HG03196 (cell line): Measurements from ENCODE around the gene VSNL1.

Experiments used
- ATAC-seq: cut with Tn5 transposase; IDR thresholded peaks from one replicate; pipeline ENCODE4 v1.9.1; 2021; ENCODE audit not compliant: unreplicated experiment

VSNL1 gene

DNA sequence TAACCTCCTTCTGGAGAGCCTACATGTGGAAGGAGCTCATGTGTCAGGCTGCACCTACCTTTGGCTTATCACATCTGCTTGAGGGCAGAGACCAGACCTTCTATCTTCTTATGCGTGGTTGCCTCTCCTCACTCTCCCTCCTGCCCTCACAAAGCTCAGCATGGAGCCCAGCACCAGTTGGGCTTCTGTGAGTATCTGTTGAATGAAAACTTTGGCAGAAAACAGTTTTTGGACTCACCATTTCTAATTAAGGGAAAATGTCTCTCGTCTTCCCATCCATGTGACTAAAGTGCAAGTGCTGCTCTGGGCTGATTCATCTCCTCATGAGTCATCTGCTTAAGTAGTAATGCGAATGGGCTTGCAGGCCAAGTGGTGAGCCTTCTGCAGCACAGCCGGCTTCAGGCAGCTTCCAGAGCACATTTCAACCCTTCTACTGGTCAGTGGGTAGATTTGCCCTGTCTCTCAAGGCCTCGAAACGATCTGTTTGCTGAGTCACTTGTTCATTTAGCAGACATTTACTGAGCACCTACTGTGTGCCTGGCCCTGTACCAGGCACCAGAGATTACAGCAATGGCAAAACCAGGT, 102.6 kb downstream of the VSNL1 start:
- ATAC-seq = no peak

DNA sequence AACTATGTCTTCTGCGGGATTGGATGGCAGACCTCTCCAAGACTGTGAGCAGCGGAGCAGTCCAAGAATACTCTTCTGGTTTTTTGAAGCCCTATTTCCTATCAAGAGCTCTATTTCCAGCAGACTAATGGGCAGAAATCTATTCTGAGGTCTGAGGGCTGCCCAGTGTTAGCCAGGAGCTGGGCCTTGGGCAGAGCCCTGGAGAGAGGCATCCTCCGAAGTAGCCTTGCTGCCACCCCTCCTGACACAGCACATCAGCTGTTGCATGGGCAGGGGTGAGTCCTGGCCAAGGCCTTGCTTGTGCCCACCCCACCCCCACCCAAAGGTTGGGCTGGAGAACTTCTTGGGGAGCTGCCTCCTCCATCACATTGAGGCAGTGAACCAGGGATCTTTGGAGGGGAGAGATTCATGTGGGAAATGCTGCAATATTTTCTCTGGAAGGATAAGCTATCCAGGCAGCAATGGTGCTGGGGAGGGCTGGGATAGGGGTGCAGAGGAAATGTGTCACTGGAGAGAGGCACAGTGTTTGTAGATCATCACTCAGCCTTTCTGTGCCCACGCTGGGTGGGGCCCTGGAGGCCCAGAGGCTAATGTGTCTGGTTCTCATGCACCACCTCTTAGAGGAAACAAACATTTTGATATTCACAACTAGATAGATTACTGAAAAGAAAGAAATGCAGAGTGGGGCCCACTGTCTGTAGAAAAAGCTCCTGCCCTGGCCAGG, 104.7 kb downstream of the VSNL1 start:
- no peak for ATAC-seq

DNA sequence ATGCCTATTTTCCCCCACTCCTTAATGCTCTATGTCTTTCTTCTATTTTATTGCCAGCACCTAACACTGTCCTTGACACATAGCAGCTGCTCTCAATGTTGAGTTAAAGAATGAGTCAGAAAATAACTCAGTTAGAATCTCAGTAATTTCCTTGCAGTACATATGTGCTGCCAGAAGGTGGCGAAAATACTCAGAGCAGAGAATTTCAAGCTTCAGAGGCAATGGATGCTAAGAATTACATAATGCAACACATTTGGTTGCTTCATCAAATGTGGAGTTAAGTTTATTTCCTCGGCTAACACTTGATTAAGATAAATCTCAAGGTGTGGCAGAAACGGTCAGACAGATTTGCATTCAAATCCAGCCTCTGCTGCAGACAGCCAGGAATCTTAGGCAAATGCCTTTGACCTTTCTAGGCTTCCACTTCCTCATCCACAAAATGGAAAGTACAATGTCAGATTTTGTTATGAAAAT, 105.6 kb downstream of the VSNL1 start:
- ATAC-seq = peak; percentile 80

DNA sequence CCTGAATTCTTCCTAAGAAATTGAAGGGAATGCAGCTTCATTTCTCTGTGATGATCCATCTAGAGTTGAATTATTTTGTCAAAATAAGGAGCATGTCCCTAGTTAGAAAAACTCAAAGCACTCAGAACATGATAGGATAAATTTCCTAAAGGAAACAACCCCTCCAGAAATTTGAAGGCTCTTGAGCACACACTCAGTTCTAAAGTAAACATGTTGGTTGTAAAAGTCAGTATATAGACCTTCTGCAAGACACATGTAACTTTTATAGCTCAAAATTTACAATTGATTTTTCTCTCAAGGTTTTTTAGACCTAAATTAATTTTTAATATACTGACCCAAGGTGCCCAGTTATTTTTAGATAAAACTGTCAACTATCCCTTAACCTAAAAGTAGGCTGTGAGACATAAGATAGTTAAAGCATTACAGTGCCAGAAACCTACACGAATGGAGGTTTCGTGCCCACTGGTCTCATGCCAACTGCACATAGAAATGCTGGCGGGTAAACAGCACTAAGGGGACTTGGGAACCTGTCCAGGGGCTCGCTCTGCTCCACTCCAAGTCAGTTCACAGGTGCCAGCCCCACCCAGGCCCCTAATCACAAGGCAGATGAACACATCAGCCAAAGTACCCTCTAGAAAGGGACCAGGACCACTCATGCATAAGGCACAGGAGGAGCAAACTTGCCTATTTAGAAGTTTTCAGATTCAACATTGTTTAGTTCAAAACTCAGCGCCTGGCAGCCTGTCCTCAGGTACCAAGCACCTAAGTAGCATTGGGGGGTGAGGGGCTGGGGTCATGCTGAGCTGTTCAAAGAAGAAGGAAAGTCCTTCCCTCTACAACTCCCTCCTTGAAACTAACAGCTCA, 106.6 kb downstream of the VSNL1 start:
- ATAC-seq = no peak

DNA sequence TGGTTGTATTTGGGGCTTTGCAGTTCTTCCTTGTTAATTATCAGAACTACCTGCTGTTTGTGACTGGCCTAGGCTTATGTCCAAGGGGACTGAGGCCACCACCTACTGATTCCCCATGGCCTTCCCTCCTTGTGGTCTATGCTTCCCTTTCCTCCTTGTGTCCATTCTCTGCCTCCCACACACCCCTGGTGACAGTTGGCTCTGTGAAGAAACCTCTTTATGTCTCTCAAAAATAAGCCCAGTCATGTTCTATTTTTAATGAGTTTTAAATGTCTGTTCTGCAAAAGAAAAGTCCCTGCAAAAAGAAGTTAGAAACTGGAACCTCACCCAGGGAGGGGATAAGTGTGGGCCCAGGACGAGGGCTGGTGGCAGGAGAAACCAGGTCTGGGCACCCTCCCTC, 108.1 kb downstream of the VSNL1 start:
- ATAC-seq = no peak

DNA sequence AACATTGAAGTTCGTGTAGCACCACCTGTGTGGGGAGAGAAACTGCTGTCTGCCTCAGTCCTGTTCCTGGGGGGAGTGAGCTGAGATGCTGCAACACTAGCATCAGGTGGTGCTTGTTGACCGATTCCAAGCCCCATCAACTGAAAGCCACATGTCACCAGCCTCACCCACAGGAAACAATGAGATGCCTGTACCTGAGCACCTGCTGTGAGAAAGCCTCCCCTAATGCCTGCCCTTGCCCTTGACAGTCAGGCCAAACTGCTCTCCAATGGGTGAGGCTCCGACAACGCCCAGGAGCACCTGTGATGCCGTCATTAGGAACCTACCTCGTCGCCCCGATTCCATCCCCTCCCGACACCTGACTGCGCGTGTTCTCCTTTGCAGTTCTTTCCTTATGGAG, 108.5 kb downstream of the VSNL1 start:
- ATAC-seq = no peak

DNA sequence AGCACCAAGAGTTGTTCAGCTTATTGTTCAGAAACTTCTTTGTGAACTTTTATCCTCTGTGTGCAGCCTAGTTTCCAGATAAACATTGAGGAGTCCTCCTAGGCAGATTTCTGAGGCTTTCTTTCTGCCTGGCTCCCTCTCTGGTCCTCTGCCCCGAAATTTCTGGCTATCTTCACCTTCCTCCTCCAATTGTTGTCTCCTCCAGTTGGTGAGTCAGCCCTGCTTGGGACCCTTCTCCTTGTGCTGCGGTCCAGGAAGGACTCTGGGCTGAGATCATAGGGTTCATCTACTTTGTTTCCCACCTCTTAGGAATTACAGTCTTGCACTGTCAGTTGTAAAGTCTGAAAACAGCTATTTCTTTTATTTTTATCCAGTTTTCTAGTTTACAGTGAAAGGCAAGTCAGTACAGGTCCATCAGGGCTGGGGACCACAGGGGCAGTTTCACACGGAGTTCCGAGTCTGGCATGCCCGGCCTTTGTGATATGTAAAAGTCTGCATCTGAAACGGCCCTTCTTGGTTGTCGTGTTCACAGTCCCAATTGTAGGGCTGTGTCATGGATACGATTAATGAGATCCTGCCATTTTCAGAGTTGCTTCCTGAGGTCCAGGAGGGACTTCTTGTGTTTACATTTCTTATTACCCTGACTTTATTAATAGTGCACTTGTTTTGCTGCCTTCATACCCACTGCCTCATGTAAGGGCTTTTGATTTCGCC, 112.3 kb downstream of the VSNL1 start:
- ATAC-seq = no peak

DNA sequence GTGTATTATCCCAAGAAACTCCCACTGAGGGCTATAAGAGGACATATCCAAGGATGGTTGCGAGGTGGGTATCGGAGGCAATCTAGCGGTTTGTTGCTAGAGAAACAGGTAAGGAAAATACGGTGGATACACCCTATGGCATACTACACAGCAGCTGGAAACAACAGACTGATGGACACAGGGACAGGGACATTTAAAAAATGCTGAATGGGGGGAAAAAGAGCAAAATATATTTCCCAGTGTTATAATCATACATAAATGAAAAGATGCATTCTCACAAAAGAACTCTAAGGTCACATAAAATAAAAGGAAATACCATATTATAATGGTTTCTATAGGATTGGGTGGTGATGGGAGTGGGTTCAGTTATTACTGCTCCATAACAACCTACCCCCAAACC, 117.3 kb downstream of the VSNL1 start:
- ATAC-seq = no peak

DNA sequence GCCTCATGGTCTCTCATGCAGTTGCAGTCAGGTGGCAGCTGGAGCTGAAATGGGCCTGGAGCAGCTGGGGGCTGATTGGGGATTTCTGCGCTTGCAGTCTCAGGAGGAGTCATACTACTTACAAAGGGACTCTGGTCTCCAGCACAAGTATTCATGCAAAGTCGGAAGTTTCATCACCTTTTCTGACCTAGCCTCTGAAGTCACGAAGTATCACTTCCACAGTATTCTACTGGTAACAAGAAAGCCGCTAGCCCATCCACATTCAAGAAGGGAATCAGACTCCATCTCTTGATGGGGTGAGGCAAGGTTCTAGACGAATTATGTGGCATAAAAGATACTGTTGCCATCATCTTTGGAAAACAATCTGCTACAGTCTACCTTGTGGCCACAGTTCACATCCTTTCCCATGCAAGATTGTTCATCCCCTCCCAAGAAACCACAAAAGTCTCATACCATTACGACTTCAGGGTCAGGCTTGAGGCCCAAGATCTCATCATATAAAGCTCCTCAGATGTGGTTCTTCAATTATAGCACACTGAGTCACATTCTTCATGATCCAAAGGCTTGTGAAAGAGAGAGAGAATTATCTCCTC, 117.9 kb downstream of the VSNL1 start:
- peak; percentile 46 for ATAC-seq

DNA sequence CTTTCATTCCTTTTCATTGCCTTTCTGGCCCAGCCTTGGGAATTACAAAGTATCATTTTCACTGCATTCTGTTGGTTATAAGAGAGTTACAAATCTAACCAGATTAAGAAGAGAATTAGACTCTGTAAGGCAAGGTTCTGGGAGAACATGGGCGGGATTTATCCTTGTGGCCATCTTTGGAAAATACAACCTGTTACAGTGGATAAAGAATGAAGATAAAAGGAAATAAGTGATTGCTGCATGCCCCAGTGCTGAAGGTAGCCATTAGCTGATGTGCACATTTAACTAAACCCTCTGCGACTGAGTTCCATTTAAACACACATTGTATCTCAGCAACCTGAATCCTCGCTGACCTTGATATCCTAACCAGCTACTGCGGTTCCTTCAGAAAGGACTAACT, 119.7 kb downstream of the VSNL1 start:
- no peak for ATAC-seq

DNA sequence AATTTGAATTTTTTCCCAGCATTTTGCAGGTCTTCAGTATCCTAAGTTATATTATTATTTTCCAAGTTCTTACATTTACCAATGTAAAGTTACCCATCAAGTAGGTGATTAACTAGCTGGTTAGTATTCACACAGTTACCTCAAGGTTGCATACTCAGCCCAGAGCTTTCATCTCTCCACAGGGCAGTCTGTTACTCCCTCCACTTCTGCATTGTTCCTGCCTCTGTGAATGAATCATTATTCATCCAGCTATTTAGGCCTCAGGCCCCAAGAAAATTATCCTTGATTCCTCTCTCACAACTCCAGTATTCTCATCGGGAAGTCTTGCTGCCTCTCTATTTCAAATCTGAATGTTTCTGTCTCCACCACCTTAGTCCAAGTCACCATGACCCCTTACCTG, 121.0 kb downstream of the VSNL1 start:
- no peak for ATAC-seq

DNA sequence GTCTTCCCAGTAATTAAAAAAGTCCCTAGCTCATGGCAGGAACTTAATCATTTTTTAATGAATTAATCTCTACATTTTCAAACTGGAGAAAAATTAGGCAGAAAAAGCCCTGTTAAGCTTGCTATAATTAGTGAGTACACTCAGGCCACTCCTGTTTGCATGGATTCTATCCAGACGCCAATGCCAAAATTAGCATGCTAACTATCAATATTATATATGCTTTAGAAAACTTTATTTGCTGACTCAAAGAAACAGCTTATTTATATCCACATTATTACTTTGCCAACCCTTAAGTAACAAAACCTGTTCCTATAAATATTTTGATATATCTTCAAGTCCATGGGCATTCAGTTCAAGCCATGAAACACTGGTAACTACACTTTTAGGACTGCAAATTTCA, 122.2 kb downstream of the VSNL1 start:
- ATAC-seq = no peak

DNA sequence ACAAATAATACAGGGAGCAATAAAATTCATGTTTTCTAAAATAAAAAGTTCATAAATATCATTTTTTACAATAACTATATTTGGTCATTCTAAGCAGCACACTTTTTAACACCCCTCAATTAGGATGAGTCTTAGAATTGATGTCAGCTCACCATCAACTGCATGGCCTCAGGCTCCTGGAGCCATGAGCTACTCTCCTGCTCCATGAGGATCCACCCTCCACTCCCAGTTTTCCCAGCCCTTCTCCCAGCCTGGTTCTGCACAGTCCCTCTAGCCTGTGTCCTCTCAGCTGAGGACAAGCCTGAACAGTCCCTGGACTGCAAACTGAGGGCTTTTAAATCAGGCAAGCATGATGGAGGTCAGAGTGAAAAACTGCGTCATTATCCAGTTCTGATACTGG, 124.0 kb downstream of the VSNL1 start:
- no peak for ATAC-seq

DNA sequence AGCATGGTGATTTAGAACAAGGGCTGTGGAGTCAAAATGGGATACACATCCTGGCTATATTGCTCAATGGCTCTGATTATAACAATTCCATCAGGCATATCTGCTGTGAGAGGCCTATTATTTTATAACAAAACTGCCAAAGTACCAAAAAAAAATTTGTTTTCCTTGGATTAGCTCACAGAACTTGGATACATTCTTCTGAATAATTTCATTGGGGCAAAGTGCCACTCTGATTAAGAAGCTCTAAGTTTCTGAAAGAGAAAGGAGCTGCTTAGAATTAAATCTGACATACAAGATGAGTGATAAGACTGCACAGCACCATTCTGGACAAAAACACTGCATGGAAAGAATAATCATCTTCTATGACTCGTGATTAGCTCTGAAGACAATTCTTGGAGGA, 127.4 kb downstream of the VSNL1 start:
- no peak for ATAC-seq

DNA sequence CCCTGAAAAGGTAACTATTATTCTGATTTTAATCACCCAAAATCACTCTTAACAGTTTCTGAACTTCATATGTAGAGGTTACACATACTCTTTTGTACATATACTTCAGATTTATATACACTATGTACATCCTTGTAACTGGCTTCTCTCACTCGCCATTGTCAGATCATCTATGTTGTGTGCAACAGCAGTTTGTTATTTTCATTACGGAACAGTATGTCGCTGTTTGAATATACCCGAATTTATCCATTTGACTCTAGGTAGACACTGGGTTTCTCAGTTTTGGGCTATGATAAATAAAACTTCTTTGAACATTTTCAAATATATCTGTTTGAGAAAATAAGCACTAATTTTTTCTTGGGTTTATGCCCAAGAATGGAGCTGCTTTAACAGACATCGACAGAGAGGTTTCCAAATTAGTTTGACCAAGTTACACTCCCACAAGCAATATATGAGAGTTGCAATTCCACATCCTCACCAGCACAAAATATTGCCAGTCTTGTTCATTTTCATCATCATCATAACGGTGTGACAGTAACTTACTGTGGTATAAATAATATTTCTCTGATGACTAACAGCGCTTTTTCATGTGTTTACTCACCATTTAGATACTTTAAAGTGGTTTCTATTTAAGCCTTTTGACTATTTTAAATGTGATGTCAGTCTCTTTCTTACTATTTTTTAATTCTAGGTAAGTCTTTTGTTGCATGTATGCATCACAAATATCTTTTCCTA, 132.3 kb downstream of the VSNL1 start:
- ATAC-seq = no peak

DNA sequence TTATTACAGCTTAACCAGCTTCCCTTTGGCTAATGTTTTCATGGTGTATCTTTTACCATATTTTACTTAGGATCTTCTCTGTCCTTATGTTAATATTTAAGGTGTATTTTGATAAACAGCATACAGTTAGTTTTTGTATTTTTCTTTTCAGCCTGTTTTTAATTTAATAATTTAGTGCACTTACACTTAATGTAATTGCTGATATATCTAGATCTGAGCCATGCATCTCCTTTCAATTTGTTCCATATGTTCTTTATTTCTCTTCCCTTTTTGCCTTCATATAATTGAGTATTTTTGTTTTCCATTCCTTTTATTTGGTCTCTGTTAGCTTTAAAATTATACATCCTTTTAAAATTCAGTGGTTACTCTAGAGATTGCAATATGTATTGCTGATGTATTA, 134.3 kb downstream of the VSNL1 start:
- no peak for ATAC-seq

DNA sequence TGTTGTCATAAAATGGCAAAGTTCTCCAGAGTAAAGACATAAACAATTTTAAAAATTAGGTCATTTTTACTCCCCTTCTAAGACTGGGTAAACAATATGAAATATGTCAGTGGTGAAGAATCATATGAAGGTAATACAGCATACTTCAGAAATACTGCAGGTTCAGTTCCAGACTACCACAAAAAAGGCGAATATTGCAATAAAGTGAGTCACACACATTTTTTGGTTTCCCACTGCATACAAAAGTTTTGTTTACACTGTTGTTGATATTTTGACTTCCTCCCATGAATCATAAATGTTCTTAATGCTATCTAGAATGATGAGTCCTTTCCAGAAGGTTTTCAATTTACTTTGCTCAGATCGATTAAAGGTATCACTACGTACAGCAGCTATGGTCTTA, 139.6 kb downstream of the VSNL1 start:
- ATAC-seq = no peak

DNA sequence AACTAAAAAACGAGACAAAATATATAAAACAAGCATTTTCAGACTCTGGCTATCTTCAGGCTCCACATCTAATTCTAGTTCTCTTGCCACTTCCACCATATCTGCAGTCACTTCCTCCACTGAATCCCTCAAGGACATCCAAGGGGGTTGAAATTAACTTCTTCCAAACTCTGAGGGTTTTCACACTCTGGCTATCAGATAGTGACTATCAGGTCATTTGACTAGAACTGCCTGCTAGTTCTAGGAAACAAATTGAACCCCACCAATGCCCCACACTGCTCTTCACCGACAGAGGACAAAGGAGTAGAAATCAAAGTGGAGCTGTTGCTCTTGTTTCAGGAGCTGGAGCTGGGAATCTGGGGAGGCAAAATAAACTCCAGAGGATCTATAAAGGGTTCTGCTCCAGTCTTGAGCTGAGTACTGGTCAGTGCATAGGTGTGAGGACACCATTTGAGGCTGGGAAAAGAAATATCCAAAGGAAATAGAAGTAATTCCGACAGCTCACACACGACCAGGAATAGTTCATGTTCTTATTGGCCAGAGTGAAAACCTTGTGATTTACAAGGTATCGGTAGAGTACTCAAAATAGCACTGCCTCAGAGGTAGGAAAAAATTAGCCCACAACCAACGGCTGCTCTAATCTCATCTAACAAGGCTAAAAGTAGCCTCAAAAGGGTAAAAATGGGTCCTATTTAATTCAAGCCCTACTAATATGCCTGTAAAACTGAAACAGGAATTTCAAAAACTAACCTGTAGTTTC, 141.8 kb downstream of the VSNL1 start:
- no peak for ATAC-seq

DNA sequence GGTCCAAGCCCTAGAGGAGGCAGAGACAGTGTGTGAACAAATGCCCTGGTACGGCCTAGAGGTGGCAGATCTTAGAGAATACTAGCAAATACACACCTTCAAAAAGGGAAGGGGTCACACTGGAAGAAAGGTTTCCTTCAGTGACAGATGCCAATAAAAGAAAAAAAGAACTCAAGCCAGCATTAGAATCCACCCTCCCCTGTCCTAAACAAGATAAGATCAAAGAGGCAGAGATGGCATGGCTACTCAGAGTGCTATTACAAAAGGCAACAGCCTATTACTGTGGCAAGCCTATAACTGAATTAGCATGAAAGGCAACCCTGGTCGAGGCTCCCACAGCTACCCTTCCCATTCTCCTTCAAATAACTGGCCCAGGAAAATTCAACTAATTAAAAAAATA, 143.5 kb downstream of the VSNL1 start:
- ATAC-seq = no peak

DNA sequence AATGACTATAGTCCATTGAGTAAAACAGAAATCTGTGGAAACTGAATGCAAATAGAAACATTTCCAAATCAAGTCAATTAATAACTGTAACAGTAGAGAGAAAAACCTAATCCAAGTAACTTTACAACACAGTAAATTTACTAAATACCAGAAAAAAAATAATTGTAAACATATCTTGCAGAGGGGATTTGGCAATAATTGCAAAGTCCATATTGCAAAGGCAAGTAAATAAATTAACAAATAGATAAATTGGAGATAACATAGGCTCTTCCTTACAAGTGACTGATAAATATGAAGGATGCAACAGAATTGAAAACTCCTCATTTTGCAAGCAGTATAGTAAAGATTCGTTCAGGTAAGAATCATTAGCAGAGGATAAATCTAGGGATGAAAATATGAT, 148.1 kb downstream of the VSNL1 start:
- no peak for ATAC-seq
